ENCODE results near the gene THBS1.

DNA sequence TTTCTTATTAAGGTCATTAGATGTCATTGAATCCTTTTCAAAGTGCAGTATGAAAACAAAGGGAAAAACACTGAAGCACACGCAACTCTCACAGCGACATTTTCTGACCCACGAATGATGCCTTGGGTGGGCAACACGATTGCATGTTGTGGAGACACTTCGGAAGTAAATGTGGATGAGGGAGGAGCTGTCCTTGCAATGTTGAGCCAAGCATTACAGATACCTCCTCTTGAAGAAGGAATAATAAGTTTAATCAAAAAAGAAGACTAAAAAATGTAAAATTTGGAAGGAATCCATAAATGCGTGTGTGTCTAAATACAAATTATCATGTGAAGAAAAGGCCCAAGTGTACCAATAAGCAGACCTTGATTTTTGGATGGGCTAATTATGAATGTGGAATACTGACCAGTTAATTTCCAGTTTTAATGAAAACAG, 16.9 kb downstream of the THBS1 start:
- TF ChIP-seq ZNF263 (CRISPR knock-in tag; IDR thresholded peaks at IDR 0.05; ENCODE audit: low read depth) (no peak), E2F4 (CRISPR knock-in tag; IDR thresholded peaks at IDR 0.05; ENCODE audit: borderline replicate concordance, low read depth) (no peak), STAT6 (CRISPR knock-in tag; conservative IDR thresholded peaks at IDR 0.05; ENCODE audit: low read depth) (no peak), ZNF138 (CRISPR knock-in tag; conservative IDR thresholded peaks at IDR 0.05) (no peak), GABPB1 (CRISPR knock-in tag; IDR thresholded peaks at IDR 0.05) (no peak)
- TF ChIP-seq, protein P1, sequence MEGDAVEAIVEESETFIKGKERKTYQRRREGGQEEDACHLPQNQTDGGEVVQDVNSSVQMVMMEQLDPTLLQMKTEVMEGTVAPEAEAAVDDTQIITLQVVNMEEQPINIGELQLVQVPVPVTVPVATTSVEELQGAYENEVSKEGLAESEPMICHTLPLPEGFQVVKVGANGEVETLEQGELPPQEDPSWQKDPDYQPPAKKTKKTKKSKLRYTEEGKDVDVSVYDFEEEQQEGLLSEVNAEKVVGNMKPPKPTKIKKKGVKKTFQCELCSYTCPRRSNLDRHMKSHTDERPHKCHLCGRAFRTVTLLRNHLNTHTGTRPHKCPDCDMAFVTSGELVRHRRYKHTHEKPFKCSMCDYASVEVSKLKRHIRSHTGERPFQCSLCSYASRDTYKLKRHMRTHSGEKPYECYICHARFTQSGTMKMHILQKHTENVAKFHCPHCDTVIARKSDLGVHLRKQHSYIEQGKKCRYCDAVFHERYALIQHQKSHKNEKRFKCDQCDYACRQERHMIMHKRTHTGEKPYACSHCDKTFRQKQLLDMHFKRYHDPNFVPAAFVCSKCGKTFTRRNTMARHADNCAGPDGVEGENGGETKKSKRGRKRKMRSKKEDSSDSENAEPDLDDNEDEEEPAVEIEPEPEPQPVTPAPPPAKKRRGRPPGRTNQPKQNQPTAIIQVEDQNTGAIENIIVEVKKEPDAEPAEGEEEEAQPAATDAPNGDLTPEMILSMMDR (IDR thresholded peaks at IDR 0.05): no peak
- TF ChIP-seq, protein P2, sequence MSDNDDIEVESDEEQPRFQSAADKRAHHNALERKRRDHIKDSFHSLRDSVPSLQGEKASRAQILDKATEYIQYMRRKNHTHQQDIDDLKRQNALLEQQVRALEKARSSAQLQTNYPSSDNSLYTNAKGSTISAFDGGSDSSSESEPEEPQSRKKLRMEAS (CRISPR knock-in tag; IDR thresholded peaks at IDR 0.05): no peak
